HG02938 (cell line): ENCODE results near the gene PPP1R3C.

Experiments used
- ATAC-seq: cut with Tn5 transposase; IDR thresholded peaks from one replicate; pipeline ENCODE4 v1.9.1; 2021; ENCODE audit warnings: mild to moderate bottlenecking, moderate library complexity; ENCODE audit not compliant: unreplicated experiment

PPP1R3C gene

GRCh38 chr10:91602449-91602848 is 30.4 kb downstream of the PPP1R3C start:
- no peak for ATAC-seq

DNA sequence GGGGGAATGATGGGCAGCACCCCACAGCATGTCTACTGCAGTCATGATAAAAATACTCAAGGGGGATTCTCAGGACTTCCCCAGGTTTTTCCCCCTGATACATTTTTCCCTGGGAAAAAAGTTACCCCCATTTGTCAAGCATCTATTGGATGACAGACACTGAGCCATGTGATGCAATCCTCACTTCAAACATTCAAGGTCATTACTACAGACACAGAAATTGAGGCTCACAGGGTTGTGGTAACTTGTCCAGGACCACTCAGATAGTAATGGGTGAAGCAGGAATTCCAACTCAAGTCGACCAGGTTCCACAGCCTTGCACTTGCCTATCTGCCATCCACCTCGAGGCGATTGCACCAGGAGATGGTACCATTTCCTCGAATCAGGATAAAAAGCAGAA is 31.7 kb downstream of the PPP1R3C start:
- no peak for ATAC-seq

GRCh38 chr10:91598211-91598977 is 34.5 kb downstream of the PPP1R3C start:
- no peak for ATAC-seq

GRCh38 chr10:91597197-91597881 is 35.5 kb downstream of the PPP1R3C start:
- no peak for ATAC-seq

DNA sequence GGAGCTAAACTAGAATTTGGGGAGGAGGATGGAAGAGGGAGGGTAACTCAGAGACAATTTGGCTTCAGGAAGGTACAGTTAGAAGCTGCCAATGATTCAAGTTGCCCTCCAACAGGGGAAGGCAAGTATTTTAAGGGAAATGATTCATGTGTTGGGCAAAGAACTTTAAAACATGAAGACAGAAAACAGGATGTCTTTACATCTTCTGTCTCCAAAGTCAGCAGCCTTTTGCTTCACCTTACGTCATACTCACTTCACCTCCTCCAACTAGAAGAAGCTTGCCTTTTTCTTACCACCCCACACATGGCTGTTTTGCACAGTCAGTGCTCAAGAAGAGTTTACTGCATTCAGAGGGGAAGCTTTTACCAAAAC is 36.1 kb downstream of the PPP1R3C start:
- no peak for ATAC-seq

- no peak for ATAC-seq
These were observed 39.0 kb downstream of the PPP1R3C start for GRCh38 chr10:91593834-91594233.

DNA sequence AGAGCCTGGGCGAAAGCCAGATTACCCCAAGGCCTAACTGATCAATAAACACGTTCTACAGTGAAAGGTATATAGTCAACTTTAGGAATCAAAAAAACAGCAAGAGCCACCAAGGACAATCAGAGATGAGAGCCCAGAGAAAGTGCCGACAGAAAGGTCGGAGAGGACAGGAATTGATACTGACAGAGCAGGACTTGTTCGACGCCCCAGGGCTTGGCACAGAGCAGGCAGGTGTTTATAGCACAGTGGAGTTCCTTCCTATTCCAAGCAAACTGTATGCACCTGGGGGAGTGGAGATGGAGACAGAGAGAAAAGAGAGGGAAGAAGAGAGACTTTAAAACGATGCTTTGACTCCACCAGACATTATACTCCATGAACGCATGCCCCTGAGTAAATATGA is 39.5 kb downstream of the PPP1R3C start:
- no peak for ATAC-seq

GRCh38 chr10:91592266-91592975 is 40.5 kb downstream of the PPP1R3C start:
- no peak for ATAC-seq

DNA sequence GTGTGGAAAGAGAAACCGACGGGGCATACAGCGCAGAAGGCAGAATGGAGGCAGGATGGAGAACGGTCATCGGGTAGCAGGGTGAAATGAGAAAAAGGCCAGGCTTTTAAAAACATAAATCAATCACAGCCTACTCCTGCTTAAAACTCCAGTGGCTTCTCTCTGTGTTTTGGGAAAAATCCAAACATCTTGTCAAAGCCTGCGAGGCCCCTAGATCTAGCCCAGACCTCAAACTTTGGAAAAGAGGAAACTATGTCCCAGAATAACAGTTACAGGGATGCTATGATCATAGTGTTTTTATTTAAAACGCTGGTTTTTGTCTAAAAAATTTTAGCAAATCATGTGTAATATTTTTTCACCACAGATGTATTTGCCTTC is 41.1 kb downstream of the PPP1R3C start:
- ATAC-seq = no peak

DNA sequence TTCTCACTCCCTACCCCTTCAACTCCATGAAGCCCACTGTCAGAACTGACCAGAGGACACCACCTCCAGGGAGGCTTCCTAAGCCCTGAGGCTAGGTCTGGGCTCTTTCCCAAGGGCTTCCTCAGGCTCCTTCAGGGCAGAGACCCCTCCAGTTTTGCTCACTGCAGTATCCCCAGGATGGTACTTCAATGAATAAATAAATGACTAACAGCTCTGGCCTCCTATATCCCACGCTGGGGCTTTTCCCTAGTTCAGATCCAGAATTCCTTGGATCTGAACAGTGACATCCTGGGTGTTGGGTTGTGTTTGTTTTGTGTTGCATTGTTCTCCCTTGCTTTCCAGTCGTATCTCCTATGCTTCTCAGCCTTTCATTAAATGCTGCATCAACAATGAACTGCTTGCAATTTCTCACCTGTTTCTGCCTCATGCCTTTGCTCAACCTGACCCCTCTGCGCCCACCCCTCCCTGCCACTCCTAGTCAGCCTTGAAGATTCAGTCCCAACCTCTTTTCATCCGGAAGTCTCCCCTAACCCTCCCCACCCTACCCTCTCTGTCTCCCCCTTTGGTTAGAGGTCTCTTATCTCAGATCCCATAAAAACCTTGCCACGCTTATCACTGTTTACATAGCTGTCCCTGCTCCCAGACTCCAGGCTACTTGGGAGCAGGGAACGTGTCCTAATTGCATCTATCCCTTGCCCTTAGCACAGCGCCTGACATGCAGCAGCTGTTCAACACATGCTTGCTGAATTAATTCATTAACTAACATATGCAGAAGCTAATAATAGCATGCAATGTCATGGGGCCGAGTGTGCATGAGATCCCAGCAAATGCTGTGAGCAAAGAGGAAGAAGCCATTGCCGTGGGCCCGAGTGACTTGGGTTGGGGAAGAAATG is 41.7 kb downstream of the PPP1R3C start:
- ATAC-seq = no peak

DNA sequence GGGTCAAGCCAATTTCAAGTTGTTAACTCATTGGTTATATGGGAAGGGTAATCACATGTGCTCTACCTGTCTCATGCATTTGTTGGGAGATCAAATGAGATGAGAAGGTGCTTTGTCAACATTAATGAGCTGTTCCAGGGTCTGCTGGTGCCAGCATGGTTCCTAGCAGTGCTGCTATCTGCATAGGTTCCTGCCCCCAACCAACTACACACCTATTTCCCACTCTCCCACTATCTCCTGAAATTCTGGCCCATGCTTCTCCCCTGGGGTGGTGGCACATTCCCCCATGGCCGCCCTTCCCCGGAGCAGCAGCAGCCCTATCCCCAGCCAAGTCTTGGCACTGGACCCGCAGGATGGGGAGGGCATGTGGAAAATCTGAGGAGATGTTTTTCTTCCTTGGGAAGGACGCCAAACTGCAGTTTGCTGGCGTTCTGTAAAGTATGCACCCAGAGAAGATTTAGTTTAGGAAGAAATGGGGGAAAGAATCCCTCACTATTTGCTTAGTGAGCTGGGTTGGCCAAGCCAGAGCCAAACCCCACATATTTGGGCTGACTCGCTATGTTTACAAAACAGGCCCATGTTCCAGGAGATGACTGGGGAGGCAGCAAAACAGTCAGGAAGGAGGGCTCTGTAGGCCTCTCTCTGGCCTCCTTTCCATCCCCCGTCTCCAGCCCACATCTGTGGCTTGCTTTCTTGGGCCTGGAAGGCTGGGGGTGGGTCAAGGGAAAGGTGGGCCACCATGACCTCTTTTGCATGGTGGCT is 42.5 kb downstream of the PPP1R3C start:
- ATAC-seq = no peak

GRCh38 chr10:91589658-91590035 is 43.2 kb downstream of the PPP1R3C start:
- ATAC-seq = no peak

DNA sequence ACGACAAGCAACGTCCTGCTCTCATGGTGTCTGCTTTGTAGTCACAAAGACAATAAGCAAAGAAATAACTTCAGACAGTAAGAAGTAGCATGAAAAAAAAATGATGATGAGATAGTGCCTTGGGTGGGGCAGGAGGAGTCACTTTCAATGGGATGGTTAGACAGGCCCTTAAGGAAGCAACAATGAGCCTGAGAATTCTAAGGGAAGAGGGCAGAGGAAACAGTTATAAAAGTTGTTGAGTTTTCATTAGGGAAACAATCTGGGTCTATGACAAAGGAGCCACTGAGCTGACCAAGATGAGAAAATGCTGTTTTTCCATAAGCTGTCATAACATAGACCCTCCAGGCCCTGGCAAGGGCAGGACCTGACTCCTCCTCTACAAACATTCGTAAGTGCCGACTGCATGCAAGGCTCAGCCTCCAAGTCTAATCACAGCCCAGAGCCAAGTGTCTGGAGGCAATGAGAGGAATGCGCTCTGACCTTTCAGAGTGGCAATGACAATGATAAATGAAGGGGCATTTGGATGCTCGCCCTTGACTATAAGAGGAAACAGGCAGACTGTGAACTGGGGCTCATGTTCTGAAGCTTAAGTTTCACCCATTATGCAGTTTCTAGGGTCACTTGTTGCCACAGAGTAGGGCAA is 43.7 kb downstream of the PPP1R3C start:
- ATAC-seq = no peak

DNA sequence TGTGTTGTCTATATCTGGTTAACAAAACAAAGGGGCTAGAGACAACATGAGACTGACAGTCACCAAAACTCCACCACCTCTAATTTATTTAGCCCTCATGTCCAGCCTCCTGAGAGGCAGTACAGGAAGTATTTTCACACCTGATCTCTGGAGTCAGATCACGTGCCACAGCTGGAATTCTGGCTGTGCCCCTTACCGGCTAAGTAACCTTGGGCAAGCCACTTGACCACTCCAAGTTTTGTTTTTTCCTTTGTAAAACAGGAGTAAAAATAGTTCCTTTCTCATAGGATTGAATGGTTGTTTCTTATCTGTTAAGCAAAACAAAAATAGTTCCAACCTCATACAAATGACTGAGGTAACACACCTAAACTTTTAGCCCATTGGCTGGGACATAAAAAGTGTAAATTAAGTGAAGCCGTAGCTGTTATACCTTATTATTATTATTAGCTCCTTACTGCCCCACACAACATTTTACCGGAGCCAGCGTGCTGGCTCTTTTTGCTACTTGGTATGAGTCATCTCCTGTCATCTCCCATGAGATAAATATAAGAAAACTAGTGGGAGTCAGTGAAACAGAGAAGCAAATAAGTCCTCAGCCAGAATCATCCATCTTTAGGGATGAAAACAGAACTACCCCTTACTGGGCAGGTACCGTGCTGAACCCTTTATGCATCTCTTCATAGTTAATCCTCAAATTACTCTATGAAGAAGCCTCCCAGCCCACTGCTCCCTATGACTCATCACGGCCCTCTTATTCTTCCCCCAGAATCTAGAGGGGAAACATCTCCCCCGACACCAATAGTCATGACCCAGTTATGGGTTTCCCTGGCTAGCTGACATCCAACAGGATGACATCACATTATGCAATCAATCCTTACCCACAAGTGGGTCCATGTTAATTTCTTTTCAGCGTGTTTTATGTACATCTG is 44.9 kb downstream of the PPP1R3C start:
- ATAC-seq = no peak

DNA sequence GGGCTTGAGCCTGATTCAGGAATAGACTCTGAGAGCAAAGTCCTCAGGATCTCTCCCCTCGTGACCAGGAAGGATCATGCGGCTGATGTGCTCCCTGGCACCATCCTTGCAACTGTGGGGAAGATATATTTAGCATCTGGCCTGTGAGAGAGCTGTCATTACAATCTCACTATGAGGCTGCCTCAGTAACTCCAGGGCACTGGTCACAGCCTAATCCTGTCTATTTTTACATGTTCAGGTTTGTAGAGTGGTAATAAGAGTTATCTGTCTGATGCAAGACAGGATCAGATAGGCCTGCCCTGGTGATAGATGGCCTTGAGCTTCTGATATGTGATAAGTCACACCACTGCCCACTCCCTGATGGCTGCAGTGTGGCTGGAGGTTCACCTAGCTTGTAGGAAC is 50.7 kb downstream of the PPP1R3C start:
- no peak for ATAC-seq

- ATAC-seq = no peak
These were observed 53.4 kb downstream of the PPP1R3C start for GRCh38 chr10:91579329-91579985.
